B cell (primary cell): ENCODE data around the gene ZDHHC24.

Experiments used
- CTCF ChIP-seq: fragments of 200-600 bp; IDR thresholded peaks from one replicate; pipeline ENCODE4 v1.8.0; 2022; ENCODE audit warnings: antibody characterized with exemption, mild to moderate bottlenecking
- EZH2 ChIP-seq: IDR thresholded peaks from 2 replicates; pipeline ENCODE4 v1.6.1; 2012; ENCODE audit warnings: borderline replicate concordance, low read depth, mild to moderate bottlenecking, moderate library complexity, low read length; ENCODE audit not compliant: insufficient read depth, poor library complexity, severe bottlenecking

GRCh38 chr11:66554602-66555001 is 8.8 kb upstream of the ZDHHC24 start:
- TF ChIP-seq CTCF (no peak), EZH2 (no peak)
